GM23338 (cell line): ENCODE measurements around the gene TMIGD3. TPM values are rescaled to one million over a fixed set of nuclear protein-coding genes. Genes with fewer than 3 reads are reported as not detected.
"Not testable (repeated sequence)": the region's sequence is repeated elsewhere in the genome, so short reads cannot be mapped to it uniquely, and the experiment has no call there.

Experiments used
- ATAC-seq: fragments of 200-7000 bp; cut with Tn5 transposase; 3 replicates; pipeline ENCODE4 v1.9.1; 2020
- DNase-seq: peaks from one replicate; pipeline ENCODE4 v3.0.0-alpha.2; 2015; ENCODE audit warnings: low spot score
- H2AFZ ChIP-seq: fragments of 200-600 bp; sonication (generic); 2 replicates; pipeline ENCODE4 v1.8.0; 2016; ENCODE audit warnings: antibody characterized with exemption, mild to moderate bottlenecking, moderate library complexity
- H3F3A ChIP-seq: fragments of 200-600 bp; sonication (generic); replicated peaks from 2 replicates; pipeline ENCODE4 v1.8.0; 2017; ENCODE audit warnings: antibody characterized with exemption, mixed run types, low read depth
- H3K27ac ChIP-seq: fragments of 200-600 bp; sonication (generic); 2 replicates; pipeline ENCODE4 v1.6.1; 2016; ENCODE audit warnings: low read depth
- H3K27me3 ChIP-seq: fragments of 200-600 bp; sonication (generic); 2 replicates; pipeline ENCODE4 v1.8.0; 2016; ENCODE audit warnings: mild to moderate bottlenecking, mixed run types, moderate library complexity; ENCODE audit not compliant: insufficient read depth
- H3K36me3 ChIP-seq: fragments of 200-600 bp; sonication (generic); 2 replicates; pipeline ENCODE4 v1.8.0; 2016; ENCODE audit warnings: mild to moderate bottlenecking; ENCODE audit not compliant: insufficient read depth
- H3K4me1 ChIP-seq: fragments of 200-600 bp; sonication (generic); 2 replicates; pipeline ENCODE4 v1.8.0; 2016; ENCODE audit warnings: mild to moderate bottlenecking, moderate library complexity; ENCODE audit not compliant: insufficient read depth
- H3K4me2 ChIP-seq: fragments of 200-600 bp; sonication (generic); 2 replicates; pipeline ENCODE4 v1.7.1; 2017; ENCODE audit warnings: mixed run types
- H3K4me3 ChIP-seq: fragments of 200-600 bp; sonication (generic); 2 replicates; pipeline ENCODE4 v1.6.1; 2016; ENCODE audit warnings: mixed run types
- H3K79me2 ChIP-seq: fragments of 200-600 bp; sonication (generic); replicated peaks from 2 replicates; pipeline ENCODE4 v1.8.0; 2017; ENCODE audit warnings: mild to moderate bottlenecking; ENCODE audit not compliant: insufficient read depth
- H3K9me2 ChIP-seq: fragments of 200-600 bp; sonication (generic); 2 replicates; pipeline ENCODE4 v1.8.0; 2017; ENCODE audit not compliant: insufficient read depth
- H4K20me1 ChIP-seq: fragments of 200-600 bp; sonication (generic); replicated peaks from 2 replicates; pipeline ENCODE4 v1.8.0; 2017; ENCODE audit warnings: mild to moderate bottlenecking; ENCODE audit not compliant: insufficient read depth
- H3K27ac Mint-ChIP-seq: 2 replicates; pipeline ENCODE4 v1.8.0; 2020; ENCODE audit warnings: inconsistent platforms, mild to moderate bottlenecking, moderate library complexity, mixed read lengths
- H3K27me3 Mint-ChIP-seq: 3 replicates; pipeline ENCODE4 v1.8.0; 2022; ENCODE audit warnings: low read depth, mild to moderate bottlenecking, moderate library complexity, mixed read lengths, inconsistent platforms; ENCODE audit not compliant: insufficient read depth, poor library complexity
- H3K36me3 Mint-ChIP-seq: 3 replicates; pipeline ENCODE4 v1.8.0; 2021; ENCODE audit warnings: low read depth, mild to moderate bottlenecking, inconsistent platforms, moderate library complexity, mixed read lengths
- H3K4me1 Mint-ChIP-seq: 3 replicates; pipeline ENCODE4 v1.8.0; 2020; ENCODE audit warnings: mild to moderate bottlenecking, inconsistent platforms, mixed read lengths
- H3K4me3 Mint-ChIP-seq: 3 replicates; pipeline ENCODE4 v1.8.0; 2021; ENCODE audit warnings: moderate library complexity, mild to moderate bottlenecking, inconsistent platforms, mixed read lengths
- H3K9me3 Mint-ChIP-seq: 3 replicates; pipeline ENCODE4 v1.8.0; 2020; ENCODE audit warnings: moderate library complexity, mild to moderate bottlenecking, inconsistent platforms, mixed read lengths
- CREB1 ChIP-seq: fragments of 250-450 bp; sonication (Bioruptor Pico); IDR thresholded peaks from 2 replicates; pipeline ENCODE4 v1.5.0; 2020; ENCODE audit warnings: low read depth, mild to moderate bottlenecking, moderate library complexity
- CTCF ChIP-seq, 2 experiments: fragments of 200-600 bp in 1 of 2; sonication (generic) in 1 of 2; conservative IDR thresholded peaks; 2 replicates each; pipeline versions ENCODE4 v1.5.1 to v1.6.1; 2016 to 2017; ENCODE audit warnings: antibody characterized with exemption in 2 of 2, low read depth in 2 of 2, mild to moderate bottlenecking in 2 of 2, moderate library complexity in 1 of 2
- ETS1 ChIP-seq: IDR thresholded peaks from 2 replicates; pipeline ENCODE4 v1.6.1; 2016; ENCODE audit warnings: antibody characterized with exemption
- EZH2phosphoT487 ChIP-seq: fragments of 200-600 bp; sonication (generic); IDR thresholded peaks from one replicate; pipeline ENCODE4 v1.8.1; 2018; ENCODE audit warnings: antibody characterized with exemption; ENCODE audit not compliant: unreplicated experiment
- JUNB ChIP-seq: IDR thresholded peaks from one replicate; pipeline ENCODE4 v1.6.1; 2016; ENCODE audit warnings: antibody characterized with exemption; ENCODE audit not compliant: unreplicated experiment
- POLR2AphosphoS5 ChIP-seq: IDR thresholded peaks from 2 replicates; pipeline ENCODE4 v1.6.1; 2016; ENCODE audit warnings: antibody characterized with exemption, low read depth
- REST ChIP-seq: IDR thresholded peaks from one replicate; pipeline ENCODE4 v1.6.1; 2018; ENCODE audit warnings: antibody characterized with exemption; ENCODE audit not compliant: unreplicated experiment
- STAT1 ChIP-seq: IDR thresholded peaks from one replicate; pipeline ENCODE4 v1.6.1; 2016; ENCODE audit warnings: antibody characterized with exemption; ENCODE audit not compliant: unreplicated experiment
- ZNF331 ChIP-seq: fragments of 250-450 bp; sonication (Bioruptor Pico); IDR thresholded peaks from 2 replicates; pipeline ENCODE4 v1.5.0; 2020; ENCODE audit warnings: low read depth, mild to moderate bottlenecking, moderate library complexity
- ZNF462 ChIP-seq: fragments of 250-450 bp; sonication (Bioruptor Pico); IDR thresholded peaks from 2 replicates; pipeline ENCODE4 v1.5.0; 2020; ENCODE audit warnings: mild to moderate bottlenecking, moderate library complexity
- polyA plus RNA-seq: library from polyadenylated mRNA; unstranded; fragments of >200 nt; fragmentation: Nextera tagmentation; extraction: Ambion mirVana; gene quantifications from 2 replicates; pipeline ENCODE4 v1.2.1, GENCODE V29; 2016
- total RNA-seq: library from RNA; depleted of rRNA; stranded (reverse); fragments of >200 nt; shearing (Covaris generic); gene quantifications from 2 replicates; pipeline ENCODE4 v1.2.3, GENCODE V29; 2014

The TMIGD3 gene
- total and polyA plus RNA-seq, 2 experiments from 2014 or later: not detected

GRCh38 chr1:111547786-111548185 is 44.4 kb upstream of the TMIGD3 start:
- H2AFZ ChIP-seq, H3K27ac Mint-ChIP-seq, H3K4me1 ChIP-seq, H4K20me1 ChIP-seq, H3K27me3 ChIP-seq, H3K36me3 ChIP-seq, H3K27ac ChIP-seq, H3K4me3 Mint-ChIP-seq, H3K27me3 Mint-ChIP-seq, DNase-seq, H3K4me1 Mint-ChIP-seq, H3K4me3 ChIP-seq, ATAC-seq, H3K36me3 Mint-ChIP-seq, H3K9me3 Mint-ChIP-seq, H3K9me2 ChIP-seq, H3K4me2 ChIP-seq, H3F3A ChIP-seq, H3K79me2 ChIP-seq: not testable (repeated sequence)

GRCh38 chr1:111542187-111542586 is 38.8 kb upstream of the TMIGD3 start:
- Histone ChIP-seq H2AFZ (0 out of 2 replicates have a peak overlapping the region, but pooled peaks have one; percentile 4), H3K9me2 (peaks cover 12% of the 10 kb centered on the region), H3K4me2 (no peak overlapping the region), H3K4me1 (peaks cover 10% of the 10 kb centered on the region), H4K20me1 (no peaks in the 10 kb centered on the region), H3F3A (no peaks in the 10 kb centered on the region), H3K27ac (no peak overlapping the region), H3K4me3 (no peak overlapping the region), H3K27me3 (no peaks in the 10 kb centered on the region), H3K36me3 (no peaks in the 10 kb centered on the region), H3K79me2 (no peaks in the 10 kb centered on the region)
- Mint-ChIP-seq H3K36me3 (no peaks in the 10 kb centered on the region; the same call in 2 of the 3 replicates), H3K9me3 (no peaks in the 10 kb centered on the region), H3K4me3 (no peak overlapping the region), H3K4me1 (peaks cover 20% of the 10 kb centered on the region), H3K27ac (peak overlapping the region; percentile 5; the same call in 1 of the 2 replicates), H3K27me3 (peaks cover 2% of the 10 kb centered on the region)
- DNase-seq (peak; percentile 24), ATAC-seq (peak; percentile 54)
- TF ChIP-seq REST (no peak), ZNF331 (no peak), CTCF (conservative IDR thresholded peaks at IDR 0.05; ENCODE audit: low read depth in 2 of 2) (no peak), ZNF462 (no peak), JUNB (no peak), POLR2AphosphoS5 (no peak), STAT1 (no peak), ETS1 (no peak), EZH2phosphoT487 (no peak), CREB1 (CRISPR knock-in tag) (no peak)
